ENCODE results near the gene NUFIP1.
"Not testable (repeated sequence)": the region's sequence is repeated elsewhere in the genome, so short reads cannot be mapped to it uniquely, and the experiment has no call there.

DNA sequence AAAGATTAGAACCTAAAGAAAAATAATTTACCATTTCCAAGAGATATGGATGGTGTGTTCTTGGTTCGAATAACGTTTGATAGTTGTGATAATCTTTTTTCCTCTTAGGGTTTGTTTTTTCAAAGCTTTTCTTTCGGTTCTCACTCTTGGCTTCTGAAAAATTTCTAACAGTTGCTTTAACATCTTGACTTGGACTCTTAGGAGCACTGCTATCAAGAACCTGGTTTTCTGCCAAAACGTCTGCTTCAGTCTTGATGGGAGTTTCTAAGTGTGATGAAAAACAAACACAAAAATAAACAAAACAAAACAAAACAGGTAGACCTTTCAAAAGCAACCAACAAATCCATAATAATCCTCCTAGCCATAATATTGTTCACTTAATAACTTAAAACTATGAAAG, 45.9 kb downstream of the NUFIP1 start:
- TF ChIP-seq, protein P1, sequence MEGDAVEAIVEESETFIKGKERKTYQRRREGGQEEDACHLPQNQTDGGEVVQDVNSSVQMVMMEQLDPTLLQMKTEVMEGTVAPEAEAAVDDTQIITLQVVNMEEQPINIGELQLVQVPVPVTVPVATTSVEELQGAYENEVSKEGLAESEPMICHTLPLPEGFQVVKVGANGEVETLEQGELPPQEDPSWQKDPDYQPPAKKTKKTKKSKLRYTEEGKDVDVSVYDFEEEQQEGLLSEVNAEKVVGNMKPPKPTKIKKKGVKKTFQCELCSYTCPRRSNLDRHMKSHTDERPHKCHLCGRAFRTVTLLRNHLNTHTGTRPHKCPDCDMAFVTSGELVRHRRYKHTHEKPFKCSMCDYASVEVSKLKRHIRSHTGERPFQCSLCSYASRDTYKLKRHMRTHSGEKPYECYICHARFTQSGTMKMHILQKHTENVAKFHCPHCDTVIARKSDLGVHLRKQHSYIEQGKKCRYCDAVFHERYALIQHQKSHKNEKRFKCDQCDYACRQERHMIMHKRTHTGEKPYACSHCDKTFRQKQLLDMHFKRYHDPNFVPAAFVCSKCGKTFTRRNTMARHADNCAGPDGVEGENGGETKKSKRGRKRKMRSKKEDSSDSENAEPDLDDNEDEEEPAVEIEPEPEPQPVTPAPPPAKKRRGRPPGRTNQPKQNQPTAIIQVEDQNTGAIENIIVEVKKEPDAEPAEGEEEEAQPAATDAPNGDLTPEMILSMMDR (IDR thresholded peaks at IDR 0.05; ENCODE audit: low read depth, low read length, missing input control), result not testable (repeated sequence)
- TF ChIP-seq RAD21 (IDR thresholded peaks at IDR 0.05); ZBTB33 (IDR thresholded peaks at IDR 0.05); JUND (IDR thresholded peaks at IDR 0.05); TAF1 (conservative IDR thresholded peaks at IDR 0.05); SP1 (IDR thresholded peaks at IDR 0.05); FOXA1 (IDR thresholded peaks at IDR 0.05); RXRA (IDR thresholded peaks at IDR 0.05); YY1 (IDR thresholded peaks at IDR 0.05); HNF4G (IDR thresholded peaks at IDR 0.05); EGR1 (IDR thresholded peaks at IDR 0.05; ENCODE audit: low read depth in 2 of 2): not testable (repeated sequence)
- TF ChIP-seq, protein P2, sequence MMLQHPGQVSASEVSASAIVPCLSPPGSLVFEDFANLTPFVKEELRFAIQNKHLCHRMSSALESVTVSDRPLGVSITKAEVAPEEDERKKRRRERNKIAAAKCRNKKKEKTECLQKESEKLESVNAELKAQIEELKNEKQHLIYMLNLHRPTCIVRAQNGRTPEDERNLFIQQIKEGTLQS (IDR thresholded peaks at IDR 0.05), result not testable (repeated sequence)
